ENCODE results near the gene P4HA2. TPM values are rescaled to one million over a fixed set of nuclear protein-coding genes. Genes with fewer than 3 reads are reported as not detected.

The P4HA2 gene
- total RNA-seq, 2 experiments from 2014 or later: not detected

GRCh38 chr5:132210944-132211343 is 16.7 kb downstream of the P4HA2 start:
- no peak overlapping the region for H3K27ac ChIP-seq (ENCODE audit: low read depth in 1 of 2, low read length in 2 of 2)
- CTCF ChIA-PET: no interaction called here
- Mint-ChIP-seq H3K9me3 (no peaks in the 10 kb centered on the region), H3K27me3 (no peaks in the 10 kb centered on the region), H3K27ac (no peak overlapping the region), H3K4me1 (ENCODE audit: low read depth) (no peaks in the 10 kb centered on the region), H3K36me3 (ENCODE audit: low read depth) (no peaks in the 10 kb centered on the region), H3K4me3 (no peak overlapping the region)
- intact Hi-C loops (cut with DNase I, micrococcal nuclease): no loop called here
- no peak for DNase-seq
- H3K27me3 ChIP-seq (ENCODE audit: control insufficient read depth in 1 of 2, insufficient read depth in 2 of 2, low read length in 2 of 2): no peaks in the 10 kb centered on the region
- TF ChIP-seq CTCF (IDR thresholded peaks at IDR 0.05): no peak
- no peak for ATAC-seq (ENCODE audit: poor library complexity)
- no peaks in the 10 kb centered on the region for H3K36me3 ChIP-seq (ENCODE audit: insufficient read depth, low read length)
- H3K9me3 ChIP-seq (ENCODE audit: control insufficient read depth in 1 of 2, insufficient read depth in 1 of 2, low read length in 2 of 2): no peaks in the 10 kb centered on the region
- H3K4me3 ChIP-seq (ENCODE audit: low read length): no peak overlapping the region
- POLR2A ChIA-PET: no interaction called here
- H3K4me1 ChIP-seq (ENCODE audit: insufficient read depth, low read length): no peaks in the 10 kb centered on the region

- no peak for TF ChIP-seq CTCF (IDR thresholded peaks at IDR 0.05)
- POLR2A ChIA-PET: no interaction called here
- H3K9me3 Mint-ChIP-seq: no peaks in the 10 kb centered on the region
These were observed 17.6 kb downstream of the P4HA2 start for GRCh38 chr5:132209901-132210545.

GRCh38 chr5:132209131-132209530 is 18.5 kb downstream of the P4HA2 start:
- Mint-ChIP-seq H3K4me1 (ENCODE audit: low read depth) (no peaks in the 10 kb centered on the region), H3K27me3 (no peaks in the 10 kb centered on the region), H3K27ac (no peak overlapping the region), H3K9me3 (no peaks in the 10 kb centered on the region), H3K4me3 (no peak overlapping the region), H3K36me3 (ENCODE audit: low read depth) (no peaks in the 10 kb centered on the region)
- ATAC-seq (ENCODE audit: poor library complexity): no peak
- ChIA-PET POLR2A (no interaction called here), CTCF (no interaction called here)
- no peaks in the 10 kb centered on the region for H3K9me3 ChIP-seq (ENCODE audit: control insufficient read depth in 1 of 2, insufficient read depth in 1 of 2, low read length in 2 of 2)
- no peak overlapping the region for H3K4me3 ChIP-seq (ENCODE audit: low read length)
- no peak overlapping the region for H3K27ac ChIP-seq (ENCODE audit: low read depth in 1 of 2, low read length in 2 of 2)
- no peaks in the 10 kb centered on the region for H3K36me3 ChIP-seq (ENCODE audit: insufficient read depth, low read length)
- intact Hi-C loops (cut with DNase I, micrococcal nuclease): no loop called here
- DNase-seq: no peak
- no peaks in the 10 kb centered on the region for H3K4me1 ChIP-seq (ENCODE audit: insufficient read depth, low read length)
- no peak for TF ChIP-seq CTCF (IDR thresholded peaks at IDR 0.05)
- H3K27me3 ChIP-seq (ENCODE audit: control insufficient read depth in 1 of 2, insufficient read depth in 2 of 2, low read length in 2 of 2): no peaks in the 10 kb centered on the region

More at GRCh38 chr5:132209901-132210545, 17.6 kb downstream of the P4HA2 start:
- no peak for ATAC-seq (ENCODE audit: poor library complexity)
- H3K27me3 ChIP-seq (ENCODE audit: control insufficient read depth in 1 of 2, insufficient read depth in 2 of 2, low read length in 2 of 2): no peaks in the 10 kb centered on the region
- no peak for DNase-seq
- Mint-ChIP-seq H3K27me3 (no peaks in the 10 kb centered on the region), H3K27ac (no peak overlapping the region), H3K36me3 (ENCODE audit: low read depth) (no peaks in the 10 kb centered on the region), H3K4me3 (no peak overlapping the region), H3K4me1 (ENCODE audit: low read depth) (no peaks in the 10 kb centered on the region)
- H3K27ac ChIP-seq (ENCODE audit: low read depth in 1 of 2, low read length in 2 of 2): no peak overlapping the region
- H3K4me3 ChIP-seq (ENCODE audit: low read length): no peak overlapping the region
- H3K9me3 ChIP-seq (ENCODE audit: control insufficient read depth in 1 of 2, insufficient read depth in 1 of 2, low read length in 2 of 2): no peaks in the 10 kb centered on the region
- no peaks in the 10 kb centered on the region for H3K4me1 ChIP-seq (ENCODE audit: insufficient read depth, low read length)
- intact Hi-C loops (cut with DNase I, micrococcal nuclease): no loop called here
- no peaks in the 10 kb centered on the region for H3K36me3 ChIP-seq (ENCODE audit: insufficient read depth, low read length)
- CTCF ChIA-PET: no interaction called here
